WTC11 (cell line): ENCODE measurements around the gene TBC1D22A. TPM values are rescaled to one million over a fixed set of nuclear protein-coding genes. Genes with fewer than 3 reads are reported as not detected.

ENCODE experiments used
- ATAC-seq: fragments of 200-7000 bp; cut with Tn5 transposase; 2 replicates; pipeline ENCODE4 v1.10.0; 2021; ENCODE audit warnings: mild to moderate bottlenecking, moderate library complexity
- CTCF ChIA-PET: fragments of 300-600 bp; sonication (Branson Sonifier 250); formaldehyde crosslinking; loops from one replicate; lab custom pipeline; 2021; ENCODE audit warnings: antibody characterized with exemption; lab: Charles Lee
- POLR2A ChIA-PET: fragments of 350-600 bp; sonication (Branson Sonifier 250); formaldehyde crosslinking; loops from one replicate; lab custom pipeline; 2021; ENCODE audit warnings: antibody characterized with exemption; lab: Charles Lee
- DNase-seq: peaks from one replicate; pipeline ENCODE4 v3.0.0; 2021; ENCODE audit warnings: low spot score
- H3K27ac Mint-ChIP-seq: 2 replicates; pipeline ENCODE4 v1.8.0; 2021; ENCODE audit warnings: mixed read lengths
- H3K27me3 Mint-ChIP-seq: 2 replicates; pipeline ENCODE4 v1.8.0; 2021; ENCODE audit warnings: low read depth, mild to moderate bottlenecking, moderate library complexity, mixed read lengths
- H3K36me3 Mint-ChIP-seq: 2 replicates; pipeline ENCODE4 v1.8.0; 2021; ENCODE audit warnings: mixed read lengths
- H3K4me1 Mint-ChIP-seq: 2 replicates; pipeline ENCODE4 v1.8.0; 2022; ENCODE audit warnings: mixed read lengths
- H3K4me3 Mint-ChIP-seq: 2 replicates; pipeline ENCODE4 v1.8.0; 2021; ENCODE audit warnings: mild to moderate bottlenecking, moderate library complexity, mixed read lengths
- H3K9me3 Mint-ChIP-seq: 2 replicates; pipeline ENCODE4 v1.8.0; 2021; ENCODE audit warnings: mixed read lengths
- ATF1 ChIP-seq: sonication (generic); formaldehyde crosslinking; IDR thresholded peaks from 2 replicates; pipeline ENCODE4 v1.8.1; 2023; ENCODE audit warnings: mild to moderate bottlenecking, moderate library complexity, missing genetic modification reagents
- E2F4 ChIP-seq: sonication (generic); formaldehyde crosslinking; IDR thresholded peaks from 2 replicates; pipeline ENCODE4 v1.8.1; 2022; ENCODE audit warnings: low read depth, mild to moderate bottlenecking, moderate library complexity, missing genetic modification reagents, borderline replicate concordance
- E2F5 ChIP-seq: sonication (generic); formaldehyde crosslinking; IDR thresholded peaks from 2 replicates; pipeline ENCODE4 v1.8.1; 2022; ENCODE audit warnings: mild to moderate bottlenecking, moderate library complexity, missing genetic modification reagents
- ETV6 ChIP-seq: sonication (generic); formaldehyde crosslinking; IDR thresholded peaks from 2 replicates; pipeline ENCODE4 v1.8.1; 2022; ENCODE audit warnings: mild to moderate bottlenecking, missing genetic modification reagents
- JAZF1 ChIP-seq: fragments of 250-450 bp; sonication (Bioruptor Pico); IDR thresholded peaks from 2 replicates; pipeline ENCODE4 v1.9.0; 2021; ENCODE audit warnings: moderate library complexity, mild to moderate bottlenecking, inconsistent platforms
- MXD4 ChIP-seq: fragments of 250-450 bp; sonication (Bioruptor Pico); IDR thresholded peaks from 2 replicates; pipeline ENCODE4 v1.8.0; 2021; ENCODE audit warnings: mild to moderate bottlenecking, moderate library complexity, borderline replicate concordance
- NFATC4 ChIP-seq: fragments of 250-450 bp; sonication (Bioruptor Pico); IDR thresholded peaks from 2 replicates; pipeline ENCODE4 v1.9.0; 2021; ENCODE audit warnings: mild to moderate bottlenecking
- OVOL2 ChIP-seq: fragments of 250-450 bp; sonication (Bioruptor Pico); IDR thresholded peaks from 2 replicates; pipeline ENCODE4 v1.9.0; 2021; ENCODE audit warnings: mild to moderate bottlenecking, borderline replicate concordance
- PRRX2 ChIP-seq: fragments of 250-450 bp; sonication (Bioruptor Pico); IDR thresholded peaks from 2 replicates; pipeline ENCODE4 v1.8.0; 2021; ENCODE audit warnings: mild to moderate bottlenecking
- RELA ChIP-seq: sonication (generic); formaldehyde crosslinking; IDR thresholded peaks from 2 replicates; pipeline ENCODE4 v1.8.1; 2022; ENCODE audit warnings: missing genetic modification reagents, mild to moderate bottlenecking, borderline replicate concordance
- RORB ChIP-seq: fragments of 250-450 bp; sonication (Bioruptor Pico); IDR thresholded peaks from 2 replicates; pipeline ENCODE4 v1.9.0; 2021; ENCODE audit warnings: mild to moderate bottlenecking
- TEAD4 ChIP-seq: sonication (generic); formaldehyde crosslinking; IDR thresholded peaks from 2 replicates; pipeline ENCODE4 v1.8.0; 2022; ENCODE audit warnings: mild to moderate bottlenecking, missing genetic modification reagents
- USF1 ChIP-seq: sonication (generic); formaldehyde crosslinking; IDR thresholded peaks from 2 replicates; pipeline ENCODE4 v1.8.0; 2022; ENCODE audit warnings: mild to moderate bottlenecking, missing genetic modification reagents
- USF2 ChIP-seq: sonication (generic); formaldehyde crosslinking; IDR thresholded peaks from 2 replicates; pipeline ENCODE4 v1.8.1; 2023; ENCODE audit warnings: mild to moderate bottlenecking, missing genetic modification reagents, moderate library complexity
- ZNF121 ChIP-seq: sonication (generic); formaldehyde crosslinking; IDR thresholded peaks from 2 replicates; pipeline ENCODE4 v1.8.0; 2023; ENCODE audit warnings: missing genetic modification reagents
- ZNF396 ChIP-seq: fragments of 250-450 bp; sonication (Bioruptor Pico); IDR thresholded peaks from 2 replicates; pipeline ENCODE4 v1.8.0; 2021; ENCODE audit warnings: mild to moderate bottlenecking, moderate library complexity, borderline replicate concordance
- ZNF425 ChIP-seq: fragments of 250-450 bp; sonication (Bioruptor Pico); conservative IDR thresholded peaks from 2 replicates; pipeline ENCODE4 v1.9.0; 2021; ENCODE audit warnings: mild to moderate bottlenecking
- ZNF512 ChIP-seq: sonication (generic); formaldehyde crosslinking; IDR thresholded peaks from 2 replicates; pipeline ENCODE4 v1.8.1; 2022; ENCODE audit warnings: missing genetic modification reagents, borderline replicate concordance
- ZNF532 ChIP-seq: fragments of 250-450 bp; sonication (Bioruptor Pico); IDR thresholded peaks from 2 replicates; pipeline ENCODE4 v1.9.0; 2021; ENCODE audit warnings: mild to moderate bottlenecking, borderline replicate concordance
- ZNF671 ChIP-seq: fragments of 250-450 bp; sonication (Bioruptor Pico); IDR thresholded peaks from 2 replicates; pipeline ENCODE4 v1.8.0; 2021; ENCODE audit warnings: mild to moderate bottlenecking
- total RNA-seq: library from RNA; stranded (reverse); gene quantifications from 3 replicates; pipeline ENCODE4 v1.2.3, GENCODE V29; 2021
- TF ChIP-seq, protein P1 (sequence below): fragments of 250-450 bp; sonication (Bioruptor Pico); IDR thresholded peaks from 2 replicates; pipeline ENCODE4 v1.9.0; 2021; ENCODE audit warnings: mild to moderate bottlenecking

TBC1D22A gene
- total RNA-seq, 1 experiment from 2014 or later, result 18.1 TPM

DNA sequence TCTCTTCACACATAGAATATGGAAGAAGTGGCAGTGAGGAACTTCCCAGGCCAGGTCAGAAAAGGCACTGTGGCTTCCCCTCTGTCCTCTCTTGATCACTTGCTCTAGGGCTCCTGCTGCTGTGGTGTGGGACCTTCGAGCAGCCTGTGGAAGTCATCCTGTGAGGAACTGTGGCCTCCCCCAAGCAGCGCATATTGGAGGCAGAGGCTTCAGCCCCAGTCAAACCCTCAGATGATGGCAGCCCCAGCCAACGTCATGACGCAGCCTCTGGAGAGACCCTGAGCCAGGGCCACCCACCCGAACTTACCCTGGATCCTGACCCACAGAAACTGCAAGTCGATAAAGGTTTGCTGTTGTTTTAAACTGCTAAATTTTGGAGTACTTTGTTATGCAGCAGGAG, 444.9 kb downstream of the TBC1D22A start:
- Mint-ChIP-seq H3K9me3 (peaks cover 14% of the 10 kb centered on the region), H3K36me3 (peaks cover 7% of the 10 kb centered on the region; the same call in 1 of the 2 replicates), H3K27me3 (no peaks in the 10 kb centered on the region; the same call in 1 of the 2 replicates), H3K27ac (no peak overlapping the region), H3K4me3 (no peak overlapping the region), H3K4me1 (no peaks in the 10 kb centered on the region)
- CTCF ChIA-PET, result no interaction called here
- POLR2A ChIA-PET, result no interaction called here
- DNase-seq, result no peak
- TF ChIP-seq ZNF512 (no peak), E2F4 (no peak), PRRX2 (no peak), NFATC4 (CRISPR knock-in tag) (no peak), ZNF425 (no peak), E2F5 (no peak), RORB (CRISPR knock-in tag) (no peak), TEAD4 (CRISPR knock-in tag) (no peak), ZNF121 (CRISPR knock-in tag) (no peak), USF1 (CRISPR knock-in tag) (no peak), JAZF1 (no peak), ZNF396 (CRISPR knock-in tag) (no peak), USF2 (CRISPR knock-in tag) (no peak), ATF1 (CRISPR knock-in tag) (no peak), MXD4 (no peak), OVOL2 (CRISPR knock-in tag) (no peak)
- TF ChIP-seq, protein P1, sequence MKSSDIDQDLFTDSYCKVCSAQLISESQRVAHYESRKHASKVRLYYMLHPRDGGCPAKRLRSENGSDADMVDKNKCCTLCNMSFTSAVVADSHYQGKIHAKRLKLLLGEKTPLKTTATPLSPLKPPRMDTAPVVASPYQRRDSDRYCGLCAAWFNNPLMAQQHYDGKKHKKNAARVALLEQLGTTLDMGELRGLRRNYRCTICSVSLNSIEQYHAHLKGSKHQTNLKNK (CRISPR knock-in tag), result no peak
- ATAC-seq, result no peak

DNA sequence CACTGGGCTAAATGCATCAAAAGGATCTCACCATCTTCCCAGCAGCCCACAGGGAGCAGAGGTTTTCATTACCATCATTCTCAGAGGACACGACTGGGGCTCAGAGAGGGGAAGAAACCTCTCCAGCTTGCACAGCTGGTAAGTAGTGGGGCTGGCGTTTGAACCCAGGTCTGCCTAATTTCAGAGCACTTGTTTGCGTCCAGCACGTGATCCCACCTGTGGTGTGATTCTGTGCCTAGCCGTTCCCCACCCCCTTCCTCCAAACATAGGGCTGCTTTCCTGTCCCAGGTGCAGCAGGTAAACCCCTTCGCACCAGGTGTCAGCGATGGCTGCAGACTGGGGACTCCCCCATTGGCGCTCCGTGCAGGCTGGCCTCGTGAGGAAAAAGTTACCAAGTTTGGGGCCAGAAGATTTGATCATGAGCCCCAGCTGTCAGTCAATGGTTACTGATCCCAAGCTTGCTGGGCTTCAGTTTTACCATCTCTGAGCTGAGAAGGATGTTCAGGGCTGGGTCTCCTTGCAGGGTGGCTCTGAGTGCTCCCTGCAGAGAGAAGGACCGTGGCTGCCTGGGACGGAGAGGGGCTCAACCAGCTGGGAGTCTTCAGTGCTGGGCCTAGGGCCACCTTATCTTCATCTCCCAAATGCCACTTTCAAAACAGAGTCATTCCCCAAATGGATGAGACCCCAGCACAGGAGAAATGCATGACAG, 445.6 kb downstream of the TBC1D22A start:
- DNase-seq, result no peak
- H3K9me3 Mint-ChIP-seq, result peaks cover 20% of the 10 kb centered on the region
- no peaks in the 10 kb centered on the region; the same call in 1 of the 2 replicates for H3K27me3 Mint-ChIP-seq
- H3K27ac Mint-ChIP-seq, result no peak overlapping the region
- ChIA-PET POLR2A (no interaction called here), CTCF (no interaction called here)
- H3K4me3 Mint-ChIP-seq, result no peak overlapping the region
- H3K36me3 Mint-ChIP-seq, result peaks cover 13% of the 10 kb centered on the region
- H3K4me1 Mint-ChIP-seq, result no peaks in the 10 kb centered on the region
- no peak for ATAC-seq
- TF ChIP-seq ZNF532 (CRISPR knock-in tag) (no peak), ETV6 (CRISPR knock-in tag) (no peak), PRRX2 (no peak), RELA (CRISPR knock-in tag) (no peak), ZNF671 (CRISPR knock-in tag) (no peak), ZNF425 (no peak)
